GM23248 (cell line): Measurements from ENCODE around the gene FTO. TPM values are rescaled to one million over a fixed set of nuclear protein-coding genes. Genes with fewer than 3 reads are reported as not detected.

Experiments used
- DNase-seq: peaks from one replicate; pipeline ENCODE4 v3.0.0-alpha.2; 2015
- H2AFZ ChIP-seq: fragments of 200-600 bp; sonication (generic); 2 replicates; pipeline ENCODE4 v1.6.1; 2016; ENCODE audit warnings: antibody characterized with exemption
- H3F3A ChIP-seq: fragments of 200-600 bp; sonication (generic); 2 replicates; pipeline ENCODE4 v1.6.1; 2016; ENCODE audit warnings: mild to moderate bottlenecking, antibody characterized with exemption, mixed run types; ENCODE audit not compliant: insufficient read depth
- H3K27ac ChIP-seq: fragments of 200-600 bp; sonication (generic); 2 replicates; pipeline ENCODE4 v1.5.1; 2016; ENCODE audit warnings: mild to moderate bottlenecking
- H3K27me3 ChIP-seq: fragments of 200-600 bp; sonication (generic); replicated peaks from 2 replicates; pipeline ENCODE4 v1.6.1; 2016; ENCODE audit warnings: mild to moderate bottlenecking; ENCODE audit not compliant: insufficient read depth
- H3K36me3 ChIP-seq: fragments of 200-600 bp; sonication (generic); 2 replicates; pipeline ENCODE4 v1.6.1; 2016; ENCODE audit warnings: low read depth, mild to moderate bottlenecking
- H3K4me1 ChIP-seq: fragments of 200-600 bp; sonication (generic); 2 replicates; pipeline ENCODE4 v1.6.1; 2016; ENCODE audit warnings: mild to moderate bottlenecking; ENCODE audit not compliant: insufficient read depth
- H3K4me2 ChIP-seq: fragments of 200-600 bp; sonication (generic); one replicate; pipeline ENCODE4 v1.6.1; 2016; ENCODE audit warnings: mild to moderate bottlenecking; ENCODE audit not compliant: unreplicated experiment
- H3K4me3 ChIP-seq: fragments of 200-600 bp; sonication (generic); 2 replicates; pipeline ENCODE4 v1.5.1; 2016; ENCODE audit warnings: mild to moderate bottlenecking
- H3K79me2 ChIP-seq: fragments of 200-600 bp; sonication (generic); 2 replicates; pipeline ENCODE4 v1.6.1; 2016; ENCODE audit warnings: mild to moderate bottlenecking; ENCODE audit not compliant: insufficient read depth
- H3K9ac ChIP-seq: fragments of 200-600 bp; sonication (generic); 2 replicates; pipeline ENCODE4 v1.6.1; 2016; ENCODE audit warnings: mild to moderate bottlenecking
- H3K9me2 ChIP-seq: fragments of 200-600 bp; sonication (generic); 2 replicates; pipeline ENCODE4 v1.6.1; 2016; ENCODE audit warnings: mixed run types, mild to moderate bottlenecking, moderate library complexity; ENCODE audit not compliant: insufficient read depth
- H3K9me3 ChIP-seq: fragments of 200-600 bp; sonication (generic); one replicate; pipeline ENCODE4 v1.6.1; 2017; ENCODE audit warnings: low read depth
- H4K20me1 ChIP-seq: fragments of 200-600 bp; sonication (generic); 2 replicates; pipeline ENCODE4 v1.6.0; 2016; ENCODE audit not compliant: insufficient read depth
- EZH2 ChIP-seq: fragments of 200-600 bp; sonication (generic); IDR thresholded peaks from 2 replicates; pipeline ENCODE4 v1.6.1; 2018; ENCODE audit warnings: antibody characterized with exemption, mild to moderate bottlenecking; ENCODE audit not compliant: insufficient read depth, poor library complexity, severe bottlenecking
- EZH2phosphoT487 ChIP-seq: fragments of 200-600 bp; sonication (generic); IDR thresholded peaks from 2 replicates; pipeline ENCODE4 v1.6.1; 2018; ENCODE audit warnings: antibody characterized with exemption, moderate library complexity, mild to moderate bottlenecking, low read depth; ENCODE audit not compliant: insufficient read depth
- WGBS, 2 experiments: methylation state at CpG; one replicate each; pipeline ENCODE4 v1.1.6; 2015 to 2017; ENCODE audit warnings: low lambda C conversion rate in 2 of 2, low coverage in 1 of 2; ENCODE audit errors: missing lambda C conversion rate in 2 of 2; 5-methylcytosine and 5-hydroxymethylcytosine counted together
- in situ Hi-C: fragments of 300-500 bp; cut with MboI; formaldehyde crosslinking; loops from 2 replicates; pipeline ENCODE4 v1.15.0; 2020
- polyA plus RNA-seq: library from polyadenylated mRNA; unstranded; fragments of >200 nt; fragmentation: Nextera tagmentation; extraction: Ambion mirVana; gene quantifications from 2 replicates; pipeline ENCODE4 v1.2.1, GENCODE V29; 2016
- total RNA-seq: library from RNA; depleted of rRNA; stranded (reverse); fragments of >200 nt; shearing (Covaris generic); gene quantifications from 2 replicates; pipeline ENCODE4 v1.2.3, GENCODE V29; 2014; rRNA removed

The FTO gene
- 99.2 and 118 TPM in 2 replicates for total RNA-seq
- 84.2 and 85.3 TPM in 2 replicates for polyA plus RNA-seq

- H3F3A ChIP-seq: no peaks in the 10 kb centered on the region
- peaks cover 79% of the 10 kb centered on the region for H3K79me2 ChIP-seq
- H3K27ac ChIP-seq: peak within 1 kb of the TSS; percentile 65
- in situ Hi-C loops: no loop called here
- peak within 1 kb of the TSS; percentile 93 for H3K4me3 ChIP-seq
- peak within 1 kb of the TSS; percentile 87 for H2AFZ ChIP-seq
- DNase-seq: peak; percentile 100
- WGBS, 2 experiments: 1% methylated on average over 53 to 57 of the region's 57 CpGs
- peak within 1 kb of the TSS; percentile 89 for H3K9ac ChIP-seq
- no peaks in the 10 kb centered on the region for H3K9me3 ChIP-seq
- peaks cover 21% of the 10 kb centered on the region for H3K4me1 ChIP-seq
- no peaks in the 10 kb centered on the region for H3K36me3 ChIP-seq
- no peaks in the 10 kb centered on the region for H3K9me2 ChIP-seq
- H3K4me2 ChIP-seq: peak within 1 kb of the TSS; percentile 92
- H3K27me3 ChIP-seq: no peaks in the 10 kb centered on the region
- H4K20me1 ChIP-seq: peaks cover 3% of the 10 kb centered on the region; the same call in 1 of the 2 replicates
- TF ChIP-seq EZH2phosphoT487 (no peak), EZH2 (no peak)
These were observed at the start of gene FTO, which contains the start of gene RPGRIP1L for GRCh38 chr16:53703590-53704444. TSS of gene FTO (plus strand) at chr16:53704156. TSS of gene RPGRIP1L (minus strand) at chr16:53703859. CDS start at chr16:53700723, 3,136 bp downstream.

GRCh38 chr16:53654946-53655345 lies 49.0 kb upstream of the FTO start:
- Histone ChIP-seq H3K4me1 (no peaks in the 10 kb centered on the region), H3K9me3 (no peaks in the 10 kb centered on the region), H3K4me2 (no peak overlapping the region), H3K4me3 (no peak overlapping the region), H3F3A (no peaks in the 10 kb centered on the region), H3K36me3 (peaks cover 46% of the 10 kb centered on the region), H4K20me1 (no peaks in the 10 kb centered on the region), H3K79me2 (no peaks in the 10 kb centered on the region), H3K9me2 (no peaks in the 10 kb centered on the region), H3K27ac (no peak overlapping the region), H2AFZ (no peak overlapping the region), H3K9ac (no peak overlapping the region), H3K27me3 (no peaks in the 10 kb centered on the region)
- TF ChIP-seq EZH2phosphoT487 (no peak), EZH2 (no peak)
- in situ Hi-C loops: no loop called here
- no peak for DNase-seq
- WGBS, 2 experiments: 82 to 92% methylated on average over 2 of the region's 2 CpGs

GRCh38 chr16:53662072-53662471 lies 41.9 kb upstream of the FTO start:
- H2AFZ ChIP-seq: 0 out of 2 replicates have a peak overlapping the region, but pooled peaks have one; percentile 2
- H3K27ac ChIP-seq: no peak overlapping the region; the same call in 1 of the 2 replicates
- H3K36me3 ChIP-seq: peaks cover 10% of the 10 kb centered on the region; the same call in 1 of the 2 replicates
- H3K9ac ChIP-seq: peak overlapping the region; percentile 86; the same call in 1 of the 2 replicates
- H3K4me3 ChIP-seq: no peak overlapping the region
- H3K79me2 ChIP-seq: no peaks in the 10 kb centered on the region
- H3K4me2 ChIP-seq: peak overlapping the region; percentile 83
- no peaks in the 10 kb centered on the region for H4K20me1 ChIP-seq
- in situ Hi-C loops: loop anchor here (10.0 kb wide), 1 partner anchor 1273 kb away; the partner anchor contains the start of gene IRX5
- H3K4me1 ChIP-seq: peaks cover 49% of the 10 kb centered on the region
- no peak for DNase-seq
- 52 to 58% methylated on average over 1 of the region's 1 CpG for WGBS, 2 experiments
- TF ChIP-seq EZH2 (no peak), EZH2phosphoT487 (no peak)
- no peaks in the 10 kb centered on the region for H3K27me3 ChIP-seq
- peaks cover 45% of the 10 kb centered on the region for H3F3A ChIP-seq
- H3K9me2 ChIP-seq: no peaks in the 10 kb centered on the region
- H3K9me3 ChIP-seq: no peaks in the 10 kb centered on the region

GRCh38 chr16:53664724-53665345 lies 39.1 kb upstream of the FTO start:
- peak; percentile 96 for DNase-seq
- Histone ChIP-seq H3K36me3 (no peaks in the 10 kb centered on the region), H3K27ac (peak overlapping the region; percentile 97), H3K27me3 (no peaks in the 10 kb centered on the region), H3K4me1 (peaks cover 66% of the 10 kb centered on the region), H3K4me2 (peak overlapping the region; percentile 83), H3K9me2 (no peaks in the 10 kb centered on the region), H3K4me3 (peak overlapping the region; percentile 67), H3K79me2 (no peaks in the 10 kb centered on the region), H3K9me3 (no peaks in the 10 kb centered on the region), H3K9ac (peak overlapping the region; percentile 86), H4K20me1 (no peaks in the 10 kb centered on the region), H2AFZ (peak overlapping the region; percentile 48), H3F3A (peaks cover 49% of the 10 kb centered on the region)
- in situ Hi-C loops: loop anchor here (10.0 kb wide), 1 partner anchor 1270 kb away; the partner anchor contains the start of gene IRX5
- peak; percentile 98 for TF ChIP-seq EZH2phosphoT487
- no peak for TF ChIP-seq EZH2
- WGBS, 2 experiments: 1% methylated on average over 7 of the region's 7 CpGs
